ENCODE data around the gene TUFM. TPM values are rescaled to one million over a fixed set of nuclear protein-coding genes. Genes with fewer than 3 reads are reported as not detected.

The TUFM gene
- total RNA-seq, 4 donors from 2014 or later, result 51.5 to 120 (median 79.9) TPM

GRCh38 chr16:28823873-28824716 lies 22.1 kb downstream of the TUFM start:
- TF ChIP-seq CTCF (IDR thresholded peaks at IDR 0.05; ENCODE audit: low read depth), result no peak

GRCh38 chr16:28823291-28823872 lies 22.8 kb downstream of the TUFM start:
- no peak for TF ChIP-seq CTCF (IDR thresholded peaks at IDR 0.05; ENCODE audit: low read depth)

GRCh38 chr16:28822520-28823290 lies 23.4 kb downstream of the TUFM start, which contains the start of gene ATXN2L:
Gene ATXN2L (plus strand): TSS chr16:28822999. CDS start chr16:28823260, 261 bp downstream.
- TF ChIP-seq CTCF (IDR thresholded peaks at IDR 0.05; ENCODE audit: low read depth), result no peak

GRCh38 chr16:28821874-28822519 lies 24.2 kb downstream of the TUFM start:
- TF ChIP-seq CTCF (IDR thresholded peaks at IDR 0.05; ENCODE audit: low read depth), result no peak

- no peak for TF ChIP-seq CTCF (IDR thresholded peaks at IDR 0.05; ENCODE audit: low read depth)
These were observed 26.1 kb downstream of the TUFM start for GRCh38 chr16:28820016-28820415.

Small RNA genes within 50 kb of the gene (small RNA-seq; reads per million reads assigned to genes)
- gene RF00416, result not detected

Other genes with a start within 250 kb of the TUFM start
- 1 to 10 TPM in 2 of 4 donors, under 1 TPM in 1, not detected in 1; 0.88 to 1.4 (median 1.1) TPM for gene SULT1A2, start 249.3 kb downstream of the TUFM start, total RNA-seq
- 10 to 100 TPM; 15.8 to 51.3 (median 35.4) TPM for gene SULT1A1, start 236.3 kb downstream of the TUFM start, total RNA-seq
- not detected for gene NPIPB8, start 208.3 kb downstream of the TUFM start, total RNA-seq
- 100 to 1,000 TPM; 129 to 313 (median 232) TPM for gene EIF3C, start 134.9 kb downstream of the TUFM start, total RNA-seq
- 10 to 100 TPM in 2 of 4 donors, 1 to 10 TPM in 2; 1.9 to 14.8 (median 12.4) TPM for gene NPIPB9, start 94.6 kb downstream of the TUFM start, total RNA-seq
- gene ATXN2L, start 23.3 kb downstream of the TUFM start, total RNA-seq, result 10 to 100 TPM; 50.5 to 77.4 (median 54.1) TPM
- gene SH2B1, start 17.5 kb upstream of the TUFM start, total RNA-seq, result 10 to 100 TPM; 10.5 to 34.7 (median 20.7) TPM
- gene ATP2A1, start 32.1 kb upstream of the TUFM start, total RNA-seq, result under 1 TPM in 3 of 4 donors, not detected in 1; 0.19 to 0.44 (median 0.34) TPM
- gene RABEP2, start 78.9 kb upstream of the TUFM start, total RNA-seq, result 10 to 100 TPM in 3 of 4 donors, 1 to 10 TPM in 1; 9.0 to 19.6 (median 16.4) TPM
- gene CD19, start 85.6 kb upstream of the TUFM start, total RNA-seq, result under 1 TPM in 1 of 4 donors, not detected in 3; 0.68 TPM
- 10 to 100 TPM; 18.2 to 33.5 (median 23.8) TPM for gene NFATC2IP, start 104.6 kb upstream of the TUFM start, total RNA-seq
- 10 to 100 TPM; 15.3 to 24.6 (median 18.9) TPM for gene SPNS1, start 128.4 kb upstream of the TUFM start, total RNA-seq
- gene LAT, start 138.7 kb upstream of the TUFM start, total RNA-seq, result 10 to 100 TPM in 1 of 4 donors, 1 to 10 TPM in 3; 3.6 to 10.0 (median 5.3) TPM